Common myeloid progenitor, CD34-positive (primary cell): ENCODE measurements around the gene SYCP2L.

Experiments
- CTCF ChIA-PET: fragments of 350-600 bp; sonication (Branson Sonifier 250); formaldehyde crosslinking; loops from one replicate; lab custom pipeline; 2021; ENCODE audit warnings: antibody characterized with exemption; lab: Charles Lee
- POLR2A ChIA-PET: fragments of 350-600 bp; sonication (Branson Sonifier 250); formaldehyde crosslinking; loops from one replicate; lab custom pipeline; 2021; ENCODE audit warnings: antibody characterized with exemption; lab: Charles Lee
- DNase-seq, 3 donors: peaks; one replicate each; pipeline versions ENCODE4 v3.0.0 to v3.0.0-alpha.2; 2013
- H3K27ac ChIP-seq, 2 experiments: 1 replicate in 1 of 2; 2 replicates in 1 of 2; pipeline ENCODE4 v1.7.0; 2013; ENCODE audit warnings: inconsistent platforms in 2 of 2, low read length in 2 of 2, mild to moderate bottlenecking in 2 of 2, low read depth in 1 of 2, moderate library complexity in 1 of 2; ENCODE audit not compliant: severe bottlenecking in 2 of 2, insufficient read depth in 1 of 2, poor library complexity in 1 of 2
- H3K27me3 ChIP-seq, 5 experiments: replicated peaks in 2 of 5; 1 replicate in 3 of 5; 2 replicates in 2 of 5; pipeline versions ENCODE4 v1.6.1 to v1.7.0; 2013; ENCODE audit warnings: low read length in 4 of 5, mild to moderate bottlenecking in 2 of 5, moderate library complexity in 2 of 5, inconsistent platforms in 1 of 5; ENCODE audit not compliant: insufficient read depth in 5 of 5, control insufficient read depth in 4 of 5
- H3K36me3 ChIP-seq, 4 experiments: 1 replicate in 2 of 4; 2 replicates in 2 of 4; pipeline versions ENCODE4 v1.6.1 to v1.7.0; 2013; ENCODE audit warnings: low read length in 3 of 4, control low read depth in 1 of 4, mild to moderate bottlenecking in 1 of 4; ENCODE audit not compliant: control insufficient read depth in 4 of 4, insufficient read depth in 4 of 4
- H3K4me1 ChIP-seq, 4 experiments: 1 replicate in 3 of 4; 2 replicates in 1 of 4; pipeline versions ENCODE4 v1.6.1 to v1.7.1; 2013; ENCODE audit warnings: low read length in 3 of 4, mild to moderate bottlenecking in 3 of 4, control low read depth in 1 of 4, inconsistent platforms in 1 of 4, moderate library complexity in 1 of 4; ENCODE audit not compliant: control insufficient read depth in 4 of 4, insufficient read depth in 4 of 4; ENCODE audit errors: control extremely low read depth in 1 of 4
- H3K4me3 ChIP-seq, 7 experiments: 1 replicate in 4 of 7; 2 replicates in 3 of 7; pipeline versions ENCODE4 v1.5.1 to v1.7.0; 2013; ENCODE audit warnings: mild to moderate bottlenecking in 7 of 7, low read length in 6 of 7, moderate library complexity in 6 of 7, inconsistent platforms in 2 of 7, low read depth in 2 of 7, control low read depth in 1 of 7; ENCODE audit not compliant: insufficient read depth in 4 of 7, control insufficient read depth in 1 of 7; ENCODE audit errors: extremely low read depth in 1 of 7
- H3K9me3 ChIP-seq, 5 experiments: 1 replicate in 4 of 5; 2 replicates in 1 of 5; pipeline versions ENCODE4 v1.6.1 to v1.7.1; 2013; ENCODE audit warnings: low read length in 4 of 5, mild to moderate bottlenecking in 2 of 5, inconsistent platforms in 1 of 5, low read depth in 1 of 5, moderate library complexity in 1 of 5; ENCODE audit not compliant: control insufficient read depth in 4 of 5, insufficient read depth in 2 of 5; ENCODE audit errors: control extremely low read depth in 1 of 5
- WGBS: methylation state at CpG from one replicate; pipeline ENCODE4 v1.1.5; 2013; ENCODE audit not compliant: insufficient coverage; 5-methylcytosine and 5-hydroxymethylcytosine counted together

Gene SYCP2L

GRCh38 chr6:10949579-10950490, 63.0 kb downstream of the SYCP2L start:
- POLR2A ChIA-PET = no interaction called here
- Histone ChIP-seq H3K27me3 (no peaks in the 10 kb centered on the region), H3K4me1 (no peaks in the 10 kb centered on the region), H3K4me3 (no peak overlapping the region), H3K36me3 (no peaks in the 10 kb centered on the region), H3K9me3 (no peaks in the 10 kb centered on the region), H3K27ac (no peak overlapping the region)
- CTCF ChIA-PET = interaction anchor here (2.4 kb wide), 1 partner anchor 121 kb away, joined by 21 read pairs; no protein-coding TSS in a partner anchor
- WGBS = 100% methylated on average over 2 of the region's 6 CpGs
- DNase-seq = no peak

- Histone ChIP-seq H3K36me3 (no peaks in the 10 kb centered on the region), H3K4me1 (no peaks in the 10 kb centered on the region), H3K27ac (no peak overlapping the region), H3K27me3 (no peaks in the 10 kb centered on the region), H3K9me3 (no peaks in the 10 kb centered on the region), H3K4me3 (no peak overlapping the region)
- ChIA-PET POLR2A (no interaction called here), CTCF (interaction anchor here (0.6 to 2.4 kb wide), 10 partner anchors 18 to 624 kb away, joined by 3 to 21 read pairs (median 4); no protein-coding TSS in a partner anchor)
- DNase-seq = peak; percentile 23 to 64 (median 54)
- 66% methylated on average over 4 of the region's 6 CpGs for WGBS
Observed at GRCh38 chr6:10951675-10952282, 64.9 kb downstream of the SYCP2L start.

GRCh38 chr6:10954590-10955010, 67.7 kb downstream of the SYCP2L start:
- Histone ChIP-seq H3K4me3 (no peak overlapping the region), H3K27ac (no peak overlapping the region), H3K9me3 (no peaks in the 10 kb centered on the region), H3K27me3 (no peaks in the 10 kb centered on the region), H3K36me3 (no peaks in the 10 kb centered on the region), H3K4me1 (no peaks in the 10 kb centered on the region)
- POLR2A ChIA-PET = no interaction called here
- CTCF ChIA-PET = interaction anchor here (0.6 to 3.1 kb wide), 11 partner anchors 16 to 621 kb away, joined by 3 to 23 read pairs (median 5); no protein-coding TSS in a partner anchor
- WGBS = 27% methylated on average over 13 of the region's 15 CpGs
- DNase-seq = peak; percentile 64 to 82 (median 81)

- Histone ChIP-seq H3K27me3 (no peaks in the 10 kb centered on the region), H3K27ac (no peak overlapping the region), H3K4me3 (no peak overlapping the region), H3K36me3 (no peaks in the 10 kb centered on the region), H3K9me3 (no peaks in the 10 kb centered on the region), H3K4me1 (no peaks in the 10 kb centered on the region)
- POLR2A ChIA-PET = no interaction called here
- no peak for DNase-seq
- CTCF ChIA-PET = interaction anchor here (1.5 kb wide), 1 partner anchor 22 kb away, joined by 5 read pairs; no protein-coding TSS in a partner anchor
Observed at GRCh38 chr6:10956776-10957175, 69.9 kb downstream of the SYCP2L start.

GRCh38 chr6:10957414-10957886, 70.6 kb downstream of the SYCP2L start:
- POLR2A ChIA-PET = no interaction called here

GRCh38 chr6:10960171-10960570, 73.3 kb downstream of the SYCP2L start:
- H3K9me3 ChIP-seq = no peaks in the 10 kb centered on the region
- H3K36me3 ChIP-seq = no peaks in the 10 kb centered on the region
- H3K27ac ChIP-seq = no peak overlapping the region
- CTCF ChIA-PET = interaction anchor here (1.1 kb wide), 1 partner anchor 109 kb away, joined by 3 read pairs; no protein-coding TSS in a partner anchor
- no peaks in the 10 kb centered on the region for H3K4me1 ChIP-seq
- WGBS = no CpG with 5 or more reads among the region's 2 CpGs
- POLR2A ChIA-PET = no interaction called here
- no peak overlapping the region for H3K4me3 ChIP-seq
- DNase-seq = no peak
- no peaks in the 10 kb centered on the region for H3K27me3 ChIP-seq

More at GRCh38 chr6:10957414-10957886, 70.6 kb downstream of the SYCP2L start:
- 81% methylated on average over 4 of the region's 6 CpGs for WGBS
- H3K36me3 ChIP-seq = no peaks in the 10 kb centered on the region
- H3K27ac ChIP-seq = no peak overlapping the region
- CTCF ChIA-PET = interaction anchor here (1.5 kb wide), 1 partner anchor 21 kb away, joined by 5 read pairs; no protein-coding TSS in a partner anchor
- H3K4me3 ChIP-seq = no peak overlapping the region
- DNase-seq = no peak
- H3K9me3 ChIP-seq = no peaks in the 10 kb centered on the region
- H3K4me1 ChIP-seq = no peaks in the 10 kb centered on the region
- H3K27me3 ChIP-seq = no peaks in the 10 kb centered on the region
